NCI-H774 (cell line): Measurements from ENCODE around the gene INCA1.
"Not testable (repeated sequence)": the region's sequence is repeated elsewhere in the genome, so short reads cannot be mapped to it uniquely, and the experiment has no call there.

Experiments used
- DNase-seq: peaks from one replicate; lab custom pipeline; 2025; lab: John Stamatoyannopoulos, UW

Gene INCA1, protein sequence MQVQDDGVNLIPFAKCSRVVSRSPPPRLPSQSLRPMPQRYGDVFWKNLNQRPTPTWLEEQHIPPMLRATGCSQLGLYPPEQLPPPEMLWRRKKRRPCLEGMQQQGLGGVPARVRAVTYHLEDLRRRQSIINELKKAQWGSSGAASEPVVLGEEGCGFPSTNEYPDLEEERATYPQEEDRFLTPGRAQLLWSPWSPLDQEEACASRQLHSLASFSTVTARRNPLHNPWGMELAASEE

DNA sequence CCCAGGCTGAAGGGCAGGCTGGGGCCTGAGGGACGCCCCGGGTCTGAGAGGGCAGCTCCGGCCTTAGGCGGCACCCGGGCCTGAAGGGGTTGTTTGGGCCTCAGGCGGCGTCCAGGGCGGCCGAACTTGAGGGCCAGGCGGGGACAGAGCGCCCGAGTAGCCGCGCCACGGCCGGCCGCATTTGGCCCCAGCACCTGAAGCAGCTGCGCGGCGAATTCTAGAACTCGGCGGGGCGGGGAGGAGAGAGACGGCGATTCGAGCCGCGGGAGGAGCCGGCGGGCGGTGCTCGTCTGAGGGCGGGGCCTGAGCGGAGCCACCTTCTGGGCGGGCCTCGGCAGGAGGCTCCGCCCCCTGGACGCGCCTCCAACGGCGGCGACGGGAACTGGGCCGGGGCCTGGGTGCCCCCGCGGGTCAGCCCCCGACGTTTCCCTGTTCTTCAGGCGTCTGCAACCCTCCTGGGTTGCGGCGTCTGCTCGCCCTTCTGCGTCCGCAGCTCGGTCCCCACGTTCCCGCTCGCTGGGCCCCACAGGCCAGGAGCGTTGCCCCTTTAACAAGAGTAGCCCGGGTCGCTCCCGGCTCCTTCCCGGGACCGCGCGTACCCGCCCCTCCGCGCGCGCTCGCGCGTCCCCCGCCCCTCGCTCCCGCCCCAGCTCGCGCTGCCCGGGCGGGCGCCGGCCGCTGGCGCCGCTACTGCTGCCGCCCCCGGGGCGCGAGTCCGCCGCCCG, at the start of gene INCA1, which contains the start of gene KIF1C:
Gene INCA1 (minus strand): TSS at position 221 of the 725 bp plus-strand sequence. CDS start 3,085 bp downstream, outside the sequence.
Gene KIF1C (plus strand): TSS at position 649 of the 725 bp plus-strand sequence. CDS start 2,297 bp downstream, outside the sequence.
- DNase-seq: peak; percentile 68

GRCh38 chr17:5045496-5045895, 48.2 kb upstream of the INCA1 start:
- no peak for DNase-seq

- no peak for DNase-seq
These were observed 47.3 kb upstream of the INCA1 start for GRCh38 chr17:5044630-5045029.

DNA sequence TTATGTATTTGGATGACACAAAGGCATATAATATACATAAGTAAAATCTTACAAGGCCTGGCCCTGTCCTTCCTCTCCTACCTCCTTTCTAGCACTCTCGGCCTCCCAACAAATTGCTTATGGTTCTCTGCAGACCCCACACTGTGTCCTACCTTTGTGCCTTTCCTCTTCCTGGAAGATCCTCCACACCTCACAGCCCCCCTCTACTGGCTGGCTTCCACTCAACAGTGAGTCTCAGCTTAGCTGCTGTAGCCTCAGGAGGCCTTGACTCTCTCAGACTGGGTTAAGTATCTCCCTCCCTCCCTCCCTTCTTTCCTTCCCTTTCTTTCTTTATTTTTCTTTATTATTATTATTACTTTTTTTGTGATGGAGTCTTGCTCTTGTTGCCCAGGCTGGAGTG, 46.2 kb upstream of the INCA1 start:
- DNase-seq: no peak

DNA sequence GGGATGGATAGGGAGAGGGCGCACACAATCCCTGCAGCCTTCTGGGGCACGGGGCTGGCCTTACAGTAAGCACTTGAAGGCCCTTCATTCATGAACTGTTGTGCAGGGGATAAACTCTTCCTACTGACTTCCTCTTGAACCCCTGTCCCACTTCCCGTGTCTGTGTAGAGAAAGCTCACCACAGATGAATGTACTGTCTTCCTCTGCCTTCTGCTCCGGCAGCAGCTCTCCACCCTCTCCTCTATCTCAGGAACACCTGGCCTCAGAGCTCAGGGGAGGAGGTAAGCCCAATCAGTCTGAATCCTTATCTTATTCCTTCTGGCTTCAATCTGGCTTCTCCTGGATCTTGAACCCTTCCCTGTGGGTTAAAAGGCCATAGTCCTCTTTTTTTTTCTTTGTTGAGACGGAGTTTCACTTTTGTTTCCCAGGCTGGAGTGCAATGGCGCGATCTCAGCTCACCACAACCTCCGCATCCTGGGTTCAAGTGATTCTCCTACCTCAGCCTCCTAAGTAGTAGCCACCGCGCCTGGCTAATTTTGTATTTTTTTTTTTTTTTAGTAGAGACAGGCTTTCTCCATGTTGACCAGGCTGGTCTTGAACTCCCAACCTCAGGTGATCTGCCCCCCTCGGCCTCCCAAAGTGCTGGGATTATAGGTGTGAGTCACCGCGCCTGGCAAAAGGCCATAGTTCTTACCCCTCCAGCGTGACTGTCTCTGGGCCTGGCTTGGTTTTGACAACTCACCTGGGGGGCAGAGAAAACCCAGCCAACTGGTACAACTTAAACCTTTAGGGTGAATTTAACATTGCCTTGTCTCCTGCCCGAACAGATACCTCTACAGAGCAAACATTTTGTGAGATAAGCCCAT, 45.1 kb upstream of the INCA1 start:
- no peak for DNase-seq

DNA sequence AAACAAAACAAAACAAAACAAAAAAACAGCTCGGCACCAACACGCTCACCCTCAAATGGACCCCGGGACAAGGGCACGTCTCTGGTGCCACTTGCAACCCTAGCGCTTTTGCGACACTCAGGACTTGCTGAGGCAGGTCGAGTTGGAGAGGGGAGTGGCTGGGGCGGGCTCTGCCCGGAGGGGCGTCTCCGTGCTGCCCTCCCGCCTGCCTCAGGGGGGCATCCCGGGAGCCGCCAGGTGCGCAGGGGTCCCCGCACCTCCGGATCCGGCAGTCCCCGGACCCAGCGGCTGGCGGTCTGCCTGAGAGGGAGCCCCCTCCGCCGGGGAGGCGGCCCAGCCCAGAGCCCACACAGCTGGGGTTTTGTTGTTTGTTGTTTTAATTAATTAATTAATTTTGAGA, 38.0 kb upstream of the INCA1 start, which contains the start of gene SLC52A1:
Gene SLC52A1 (minus strand): TSS at position 112 of the 400 bp plus-strand sequence. CDS start 820 bp downstream, outside the sequence.
- DNase-seq: no peak

DNA sequence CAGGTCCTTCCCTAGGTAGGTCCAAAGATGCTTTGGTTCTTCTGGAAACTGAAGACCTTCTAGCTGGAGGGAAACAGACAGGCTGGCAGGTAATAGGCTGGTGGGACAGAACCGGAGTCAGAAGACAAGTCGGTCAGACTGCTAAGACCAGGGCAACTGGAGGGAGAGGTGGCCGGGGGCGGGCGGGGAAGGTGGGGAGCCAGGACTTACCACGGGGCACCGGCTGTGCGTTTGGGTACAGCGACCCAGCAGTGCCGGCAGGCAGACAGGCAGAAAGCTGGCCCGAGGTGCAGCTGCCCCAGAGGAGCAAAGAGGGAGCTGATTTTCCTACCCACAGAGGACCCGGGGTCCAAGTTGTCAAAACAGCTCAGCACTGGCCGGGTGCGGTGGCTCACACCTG, 37.3 kb upstream of the INCA1 start:
- DNase-seq: no peak

GRCh38 chr17:5034063-5034462, 36.7 kb upstream of the INCA1 start:
- no peak for DNase-seq

DNA sequence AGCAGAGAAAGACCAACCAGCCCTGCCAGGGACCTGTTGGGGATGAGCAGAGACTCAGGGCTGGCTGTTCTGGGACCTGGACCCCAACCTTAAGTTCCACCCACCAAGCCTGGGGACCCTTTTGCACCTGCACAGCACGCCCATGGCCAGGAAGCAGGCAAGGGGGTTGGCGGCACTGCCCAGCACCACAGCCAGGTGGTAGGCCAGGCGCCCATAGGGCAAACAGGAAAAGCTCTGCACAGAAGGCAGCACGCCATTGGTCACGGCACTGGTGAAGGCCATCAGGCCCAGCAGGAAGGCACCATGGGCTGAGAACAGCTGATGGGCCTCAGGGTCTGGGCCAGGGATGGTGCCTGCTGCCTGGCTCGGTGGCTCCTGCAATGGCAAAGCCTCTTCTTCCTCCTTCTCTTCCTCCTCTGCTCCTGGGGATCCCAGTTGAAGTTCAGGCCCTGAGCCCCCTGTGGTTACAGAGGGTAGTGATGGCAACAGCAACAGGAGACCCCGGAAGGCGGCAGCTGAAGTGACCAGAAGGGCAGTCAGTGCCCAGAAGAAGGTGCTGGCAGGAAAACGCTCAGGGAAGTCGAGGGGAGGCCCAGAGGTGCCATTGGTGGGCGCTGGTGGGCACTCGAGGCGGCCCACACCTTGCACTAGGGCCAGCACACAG, 36.2 kb upstream of the INCA1 start:
- no peak for DNase-seq

DNA sequence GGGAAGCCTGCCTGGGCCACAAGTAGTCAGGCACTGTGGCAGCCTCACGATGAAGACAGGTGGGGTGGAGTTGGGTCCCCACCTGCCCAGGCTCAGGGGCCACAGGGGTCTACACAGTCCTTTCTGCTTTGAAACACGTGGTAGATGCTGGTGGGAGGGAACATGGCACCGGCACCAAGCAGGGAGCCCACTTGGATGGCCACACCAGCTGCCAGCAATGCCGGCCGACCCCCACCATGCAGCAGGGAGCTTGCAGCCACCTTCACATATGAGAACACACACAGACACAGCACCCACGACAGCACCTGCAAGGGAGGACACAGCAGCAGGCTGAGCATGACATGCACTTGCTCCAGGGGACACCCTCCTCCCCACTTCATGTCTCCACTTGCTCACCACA, 35.5 kb upstream of the INCA1 start:
- DNase-seq: no peak

GRCh38 chr17:5031365-5032082, 34.2 kb upstream of the INCA1 start:
- peak; percentile 37 for DNase-seq

- DNase-seq: not testable (repeated sequence)
These were observed 32.8 kb upstream of the INCA1 start for GRCh38 chr17:5030168-5030567.

GRCh38 chr17:5027916-5028315, 30.6 kb upstream of the INCA1 start:
- DNase-seq: no peak

- DNase-seq: no peak
These were observed 30.0 kb upstream of the INCA1 start for GRCh38 chr17:5027299-5027698.

DNA sequence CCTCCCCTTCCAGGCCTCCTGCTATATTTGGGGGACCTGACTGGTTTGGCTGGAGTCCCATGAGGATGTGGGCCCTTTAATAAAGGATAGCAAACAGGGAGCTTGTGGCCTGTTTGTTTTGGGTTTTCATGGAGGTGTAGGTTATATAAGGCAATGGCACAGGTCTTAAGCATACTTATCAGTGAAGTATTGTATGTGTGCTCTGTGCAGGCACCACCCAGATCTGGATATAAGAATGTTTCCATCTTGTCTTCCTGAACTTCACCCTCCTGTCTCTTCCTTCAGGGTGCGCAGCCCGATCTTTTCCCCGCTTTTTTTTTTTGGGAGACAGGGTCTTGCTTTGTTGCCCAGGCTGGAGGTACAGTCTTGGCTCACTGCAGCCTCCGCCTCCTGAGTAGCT, 27.3 kb upstream of the INCA1 start:
- no peak for DNase-seq

DNA sequence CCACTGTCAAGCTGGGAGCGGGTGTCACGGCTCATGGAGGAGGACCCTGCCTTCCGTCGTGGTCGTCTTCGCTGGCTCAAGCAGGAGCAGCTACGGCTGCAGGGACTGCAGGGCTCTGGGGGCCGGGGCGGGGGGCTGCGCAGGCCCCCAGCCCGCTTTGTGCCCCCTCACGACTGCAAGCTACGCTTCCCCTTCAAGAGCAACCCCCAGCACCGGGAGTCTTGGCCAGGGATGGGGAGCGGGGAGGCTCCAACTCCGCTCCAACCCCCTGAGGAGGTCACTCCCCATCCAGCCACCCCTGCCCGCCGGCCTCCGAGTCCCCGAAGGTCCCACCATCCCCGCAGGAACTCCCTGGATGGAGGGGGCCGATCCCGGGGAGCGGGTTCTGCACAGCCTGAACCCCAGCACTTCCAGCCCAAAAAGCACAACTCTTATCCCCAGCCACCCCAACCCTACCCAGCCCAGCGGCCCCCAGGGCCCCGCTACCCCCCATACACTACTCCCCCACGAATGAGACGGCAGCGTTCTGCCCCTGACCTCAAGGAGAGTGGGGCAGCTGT, 26.3 kb upstream of the INCA1 start:
- no peak for DNase-seq

DNA sequence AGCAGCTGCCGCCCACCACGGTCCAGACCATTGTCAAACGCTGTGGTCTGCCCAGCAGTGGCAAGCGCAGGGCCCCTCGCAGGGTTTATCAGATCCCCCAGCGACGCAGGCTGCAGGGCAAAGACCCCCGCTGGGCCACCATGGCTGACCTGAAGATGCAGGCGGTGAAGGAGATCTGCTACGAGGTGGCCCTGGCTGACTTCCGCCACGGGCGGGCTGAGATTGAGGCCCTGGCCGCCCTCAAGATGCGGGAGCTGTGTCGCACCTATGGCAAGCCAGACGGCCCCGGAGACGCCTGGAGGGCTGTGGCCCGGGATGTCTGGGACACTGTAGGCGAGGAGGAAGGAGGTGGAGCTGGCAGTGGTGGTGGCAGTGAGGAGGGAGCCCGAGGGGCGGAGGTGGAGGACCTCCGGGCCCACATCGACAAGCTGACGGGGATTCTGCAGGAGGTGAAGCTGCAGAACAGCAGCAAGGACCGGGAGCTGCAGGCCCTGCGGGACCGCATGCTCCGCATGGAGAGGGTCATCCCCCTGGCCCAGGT, 24.9 kb upstream of the INCA1 start:
- DNase-seq: no peak

DNA sequence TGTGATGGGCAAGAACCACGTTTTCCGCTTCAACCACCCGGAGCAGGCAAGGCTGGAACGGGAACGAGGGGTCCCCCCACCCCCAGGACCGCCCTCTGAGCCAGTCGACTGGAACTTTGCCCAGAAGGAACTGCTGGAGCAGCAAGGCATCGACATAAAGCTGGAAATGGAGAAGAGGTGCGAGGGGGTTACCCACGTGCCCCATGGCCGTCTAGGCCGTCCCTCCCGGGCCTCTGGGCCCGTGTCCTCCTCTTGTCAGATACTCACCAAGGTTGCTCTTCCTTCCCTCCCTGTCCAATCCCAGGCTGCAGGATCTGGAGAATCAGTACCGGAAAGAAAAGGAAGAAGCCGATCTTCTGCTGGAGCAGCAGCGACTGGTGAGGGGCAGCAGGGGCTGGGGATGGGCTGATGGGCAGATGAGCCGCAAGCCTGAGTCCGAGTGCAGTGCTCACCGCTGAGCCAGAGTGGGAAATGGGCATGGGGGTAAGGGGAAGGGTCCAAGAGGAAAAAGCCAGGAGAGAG, 23.2 kb upstream of the INCA1 start:
- no peak for DNase-seq

- no peak for DNase-seq
These were observed 22.2 kb upstream of the INCA1 start for GRCh38 chr17:5019475-5019956.

DNA sequence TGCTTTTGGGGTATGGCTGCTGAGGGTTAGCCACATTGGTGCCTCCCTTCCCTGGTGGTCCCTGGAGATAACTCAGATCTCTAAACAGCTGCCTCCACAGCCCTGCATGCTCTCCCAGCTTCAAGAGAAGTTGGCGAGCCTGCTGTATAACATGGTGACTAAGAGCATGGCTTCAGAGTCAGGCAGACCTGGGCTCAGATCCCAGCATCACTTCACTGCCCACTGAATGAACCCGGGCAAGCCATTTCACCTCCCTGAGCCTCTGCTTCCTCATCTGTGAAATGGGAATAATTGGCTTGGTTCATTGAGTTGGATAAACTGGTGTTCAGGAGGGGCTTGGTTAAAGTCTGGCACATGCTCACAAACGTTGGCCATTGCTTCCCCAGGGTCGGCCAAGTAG, 17.0 kb upstream of the INCA1 start:
- no peak for DNase-seq
